ENCODE measurements around the gene PSG6.
"Not testable (repeated sequence)": the region's sequence is repeated elsewhere in the genome, so short reads cannot be mapped to it uniquely, and the experiment has no call there.

DNA sequence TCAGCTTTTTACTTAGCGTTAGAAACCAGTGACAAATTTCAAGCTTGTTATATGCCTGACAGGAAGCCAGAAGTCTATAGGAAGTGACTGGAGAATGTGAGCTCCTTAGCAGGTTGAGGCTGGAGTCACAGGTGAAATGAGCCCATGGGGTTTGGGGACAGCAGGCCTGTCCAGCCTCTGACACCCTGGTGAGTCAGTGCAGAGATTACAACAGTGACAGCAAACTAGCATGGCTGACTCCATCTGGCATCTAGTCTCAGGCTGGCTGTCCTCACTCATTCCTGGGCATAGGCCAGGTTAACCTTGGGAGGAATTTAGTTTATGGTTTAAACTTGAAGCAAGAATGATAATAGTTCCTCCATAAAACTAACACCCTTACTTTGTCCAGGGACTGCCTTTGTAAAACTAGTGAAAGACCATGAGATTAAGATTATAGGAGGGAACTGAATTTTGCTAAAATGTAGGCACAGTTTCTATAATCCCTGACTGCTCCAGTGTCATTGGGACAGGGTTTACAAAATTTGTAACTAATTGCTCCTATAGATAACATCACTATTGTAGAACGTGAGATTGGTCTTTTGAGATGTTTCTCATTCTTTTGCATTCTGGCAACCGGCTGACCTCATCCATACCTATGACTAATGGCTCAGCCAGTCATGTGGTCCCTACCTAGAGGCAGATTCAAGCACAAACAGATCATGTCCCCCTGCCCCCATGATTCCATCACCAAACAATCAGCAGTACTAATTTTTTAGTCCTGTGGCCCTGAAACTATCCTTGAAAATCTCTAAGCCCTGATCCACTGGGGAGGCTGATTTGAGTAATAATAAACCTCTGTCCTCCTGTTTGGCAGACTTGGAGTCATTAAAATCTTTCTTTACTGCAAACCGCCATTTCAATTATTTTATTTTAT, 42.5 kb downstream of the PSG6 start:
- not testable (repeated sequence) for TF ChIP-seq POLR2AphosphoS5 (IDR thresholded peaks at IDR 0.05; ENCODE audit: low read depth); GABPA (IDR thresholded peaks at IDR 0.05; ENCODE audit: low read depth); SPI1 (IDR thresholded peaks at IDR 0.05; ENCODE audit: borderline replicate concordance, low read depth)
- TF ChIP-seq, protein P1, sequence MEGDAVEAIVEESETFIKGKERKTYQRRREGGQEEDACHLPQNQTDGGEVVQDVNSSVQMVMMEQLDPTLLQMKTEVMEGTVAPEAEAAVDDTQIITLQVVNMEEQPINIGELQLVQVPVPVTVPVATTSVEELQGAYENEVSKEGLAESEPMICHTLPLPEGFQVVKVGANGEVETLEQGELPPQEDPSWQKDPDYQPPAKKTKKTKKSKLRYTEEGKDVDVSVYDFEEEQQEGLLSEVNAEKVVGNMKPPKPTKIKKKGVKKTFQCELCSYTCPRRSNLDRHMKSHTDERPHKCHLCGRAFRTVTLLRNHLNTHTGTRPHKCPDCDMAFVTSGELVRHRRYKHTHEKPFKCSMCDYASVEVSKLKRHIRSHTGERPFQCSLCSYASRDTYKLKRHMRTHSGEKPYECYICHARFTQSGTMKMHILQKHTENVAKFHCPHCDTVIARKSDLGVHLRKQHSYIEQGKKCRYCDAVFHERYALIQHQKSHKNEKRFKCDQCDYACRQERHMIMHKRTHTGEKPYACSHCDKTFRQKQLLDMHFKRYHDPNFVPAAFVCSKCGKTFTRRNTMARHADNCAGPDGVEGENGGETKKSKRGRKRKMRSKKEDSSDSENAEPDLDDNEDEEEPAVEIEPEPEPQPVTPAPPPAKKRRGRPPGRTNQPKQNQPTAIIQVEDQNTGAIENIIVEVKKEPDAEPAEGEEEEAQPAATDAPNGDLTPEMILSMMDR (IDR thresholded peaks at IDR 0.05; ENCODE audit: insufficient read depth, low read length), result not testable (repeated sequence)
- TF ChIP-seq, protein P2, sequence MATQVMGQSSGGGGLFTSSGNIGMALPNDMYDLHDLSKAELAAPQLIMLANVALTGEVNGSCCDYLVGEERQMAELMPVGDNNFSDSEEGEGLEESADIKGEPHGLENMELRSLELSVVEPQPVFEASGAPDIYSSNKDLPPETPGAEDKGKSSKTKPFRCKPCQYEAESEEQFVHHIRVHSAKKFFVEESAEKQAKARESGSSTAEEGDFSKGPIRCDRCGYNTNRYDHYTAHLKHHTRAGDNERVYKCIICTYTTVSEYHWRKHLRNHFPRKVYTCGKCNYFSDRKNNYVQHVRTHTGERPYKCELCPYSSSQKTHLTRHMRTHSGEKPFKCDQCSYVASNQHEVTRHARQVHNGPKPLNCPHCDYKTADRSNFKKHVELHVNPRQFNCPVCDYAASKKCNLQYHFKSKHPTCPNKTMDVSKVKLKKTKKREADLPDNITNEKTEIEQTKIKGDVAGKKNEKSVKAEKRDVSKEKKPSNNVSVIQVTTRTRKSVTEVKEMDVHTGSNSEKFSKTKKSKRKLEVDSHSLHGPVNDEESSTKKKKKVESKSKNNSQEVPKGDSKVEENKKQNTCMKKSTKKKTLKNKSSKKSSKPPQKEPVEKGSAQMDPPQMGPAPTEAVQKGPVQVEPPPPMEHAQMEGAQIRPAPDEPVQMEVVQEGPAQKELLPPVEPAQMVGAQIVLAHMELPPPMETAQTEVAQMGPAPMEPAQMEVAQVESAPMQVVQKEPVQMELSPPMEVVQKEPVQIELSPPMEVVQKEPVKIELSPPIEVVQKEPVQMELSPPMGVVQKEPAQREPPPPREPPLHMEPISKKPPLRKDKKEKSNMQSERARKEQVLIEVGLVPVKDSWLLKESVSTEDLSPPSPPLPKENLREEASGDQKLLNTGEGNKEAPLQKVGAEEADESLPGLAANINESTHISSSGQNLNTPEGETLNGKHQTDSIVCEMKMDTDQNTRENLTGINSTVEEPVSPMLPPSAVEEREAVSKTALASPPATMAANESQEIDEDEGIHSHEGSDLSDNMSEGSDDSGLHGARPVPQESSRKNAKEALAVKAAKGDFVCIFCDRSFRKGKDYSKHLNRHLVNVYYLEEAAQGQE (IDR thresholded peaks at IDR 0.05; ENCODE audit: insufficient replicate concordance, low read depth), result not testable (repeated sequence)
